HG03469 (cell line): ENCODE data around the gene EMX2.

Source experiments
- ATAC-seq: cut with Tn5 transposase; IDR thresholded peaks from one replicate; pipeline ENCODE4 v1.9.1; 2021; ENCODE audit warnings: mild to moderate bottlenecking, moderate library complexity, moderate number of reproducible peaks; ENCODE audit not compliant: unreplicated experiment

Gene EMX2

GRCh38 chr10:117543225-117544003 is 868 bp downstream of the EMX2 start:
- no peak for ATAC-seq

- ATAC-seq, result no peak
Observed at GRCh38 chr10:117544004-117544701, 1.6 kb downstream of the EMX2 start.

GRCh38 chr10:117544711-117545140 is 2.2 kb downstream of the EMX2 start:
- ATAC-seq, result no peak

GRCh38 chr10:117545141-117546019 is 2.8 kb downstream of the EMX2 start:
- ATAC-seq, result no peak

- ATAC-seq, result no peak
Observed at GRCh38 chr10:117546020-117546580, 3.6 kb downstream of the EMX2 start.

- ATAC-seq, result no peak
Observed at GRCh38 chr10:117546581-117547015, 4.1 kb downstream of the EMX2 start.

- no peak for ATAC-seq
Observed at GRCh38 chr10:117547016-117547715, 4.6 kb downstream of the EMX2 start.

GRCh38 chr10:117547716-117548668 is 5.4 kb downstream of the EMX2 start:
- no peak for ATAC-seq

GRCh38 chr10:117549100-117549585 is 6.6 kb downstream of the EMX2 start:
- no peak for ATAC-seq

- no peak for ATAC-seq
Observed at GRCh38 chr10:117550076-117550475, 7.5 kb downstream of the EMX2 start.

- ATAC-seq, result no peak
Observed at GRCh38 chr10:117550599-117551329, 8.2 kb downstream of the EMX2 start.

- ATAC-seq, result no peak
Observed at GRCh38 chr10:117551330-117552155, 9.0 kb downstream of the EMX2 start.

- no peak for ATAC-seq
Observed at GRCh38 chr10:117552156-117552631, 9.6 kb downstream of the EMX2 start.

- no peak for ATAC-seq
Observed at GRCh38 chr10:117552701-117553141, 10.2 kb downstream of the EMX2 start.

GRCh38 chr10:117553142-117553814 is 10.7 kb downstream of the EMX2 start:
- ATAC-seq, result no peak

- ATAC-seq, result no peak
Observed at GRCh38 chr10:117553815-117554172, 11.2 kb downstream of the EMX2 start.
